Measurements from ENCODE around the gene ARL3. TPM values are rescaled to one million over a fixed set of nuclear protein-coding genes. Genes with fewer than 3 reads are reported as not detected.
A peak's percentile ranks its signal among the peaks of the same experiment; 100 is the strongest.
"Not testable (repeated sequence)": the region's sequence is repeated elsewhere in the genome, so short reads cannot be mapped to it uniquely, and the experiment has no call there.

Gene ARL3
- total RNA-seq, 1 donor from 2014 or later: 18.2 TPM

DNA sequence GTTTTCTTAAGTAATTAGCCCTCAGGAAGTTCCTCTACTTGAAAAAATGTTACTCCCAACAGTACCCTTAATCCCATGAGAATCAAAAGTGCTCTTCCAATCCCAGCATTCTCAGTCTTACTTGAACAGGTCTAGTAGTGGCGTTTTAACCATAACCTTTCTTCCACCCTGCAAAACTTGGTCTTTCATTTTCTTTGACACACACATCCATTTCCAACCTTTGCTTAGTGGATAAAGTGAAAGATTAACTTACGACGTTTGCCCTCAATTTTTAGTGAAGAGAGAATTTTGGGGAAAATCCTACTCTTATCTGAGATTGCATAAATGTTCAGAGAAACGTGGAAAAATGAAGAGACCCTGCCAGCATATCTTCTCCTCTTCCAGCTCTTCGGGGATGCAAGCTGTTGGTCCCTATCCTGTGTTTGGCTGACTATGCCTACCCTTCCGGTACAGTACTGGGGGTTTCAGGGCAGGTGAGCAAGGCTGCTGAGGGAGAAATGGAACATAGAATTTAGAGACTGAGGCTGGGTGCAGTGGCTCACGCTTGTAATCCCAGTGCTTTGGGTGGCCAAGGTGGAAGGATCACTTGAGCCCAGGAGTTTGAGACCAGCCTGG lies 48.3 kb upstream of the ARL3 start:
- H3K4me3 Mint-ChIP-seq (ENCODE audit: unreplicated experiment): no peak overlapping the region
- peaks cover 42% of the 10 kb centered on the region for H4K20me1 ChIP-seq (ENCODE audit: insufficient read depth, low read length)
- no peak overlapping the region for H3K4me3 ChIP-seq (ENCODE audit: insufficient read depth, low read depth, low read length)
- H3K27me3 Mint-ChIP-seq (ENCODE audit: low read depth, unreplicated experiment): no peaks in the 10 kb centered on the region
- H3K27ac ChIP-seq (ENCODE audit: low read depth, low read length): no peak overlapping the region
- FAIRE-seq (no peak), DNase-seq (ENCODE audit: low read depth) (no peak)
- H3K27ac Mint-ChIP-seq (ENCODE audit: unreplicated experiment): peak overlapping the region; percentile 62
- peaks cover 5% of the 10 kb centered on the region for H3K4me1 ChIP-seq (ENCODE audit: insufficient read depth, low read length)
- H3K36me3 Mint-ChIP-seq (ENCODE audit: low read depth, unreplicated experiment): peaks cover 24% of the 10 kb centered on the region
- no peak overlapping the region for H2AFZ ChIP-seq (ENCODE audit: low read depth, low read length)
- H3K9me3 Mint-ChIP-seq (ENCODE audit: unreplicated experiment): no peaks in the 10 kb centered on the region
- H3K36me3 ChIP-seq (ENCODE audit: insufficient read depth, low read length): no peaks in the 10 kb centered on the region
- peaks cover 35% of the 10 kb centered on the region for H3K79me2 ChIP-seq (ENCODE audit: insufficient read depth, low read length)
- H3K4me1 Mint-ChIP-seq (ENCODE audit: low read depth, unreplicated experiment): peaks cover 49% of the 10 kb centered on the region
- TF ChIP-seq, protein P1, sequence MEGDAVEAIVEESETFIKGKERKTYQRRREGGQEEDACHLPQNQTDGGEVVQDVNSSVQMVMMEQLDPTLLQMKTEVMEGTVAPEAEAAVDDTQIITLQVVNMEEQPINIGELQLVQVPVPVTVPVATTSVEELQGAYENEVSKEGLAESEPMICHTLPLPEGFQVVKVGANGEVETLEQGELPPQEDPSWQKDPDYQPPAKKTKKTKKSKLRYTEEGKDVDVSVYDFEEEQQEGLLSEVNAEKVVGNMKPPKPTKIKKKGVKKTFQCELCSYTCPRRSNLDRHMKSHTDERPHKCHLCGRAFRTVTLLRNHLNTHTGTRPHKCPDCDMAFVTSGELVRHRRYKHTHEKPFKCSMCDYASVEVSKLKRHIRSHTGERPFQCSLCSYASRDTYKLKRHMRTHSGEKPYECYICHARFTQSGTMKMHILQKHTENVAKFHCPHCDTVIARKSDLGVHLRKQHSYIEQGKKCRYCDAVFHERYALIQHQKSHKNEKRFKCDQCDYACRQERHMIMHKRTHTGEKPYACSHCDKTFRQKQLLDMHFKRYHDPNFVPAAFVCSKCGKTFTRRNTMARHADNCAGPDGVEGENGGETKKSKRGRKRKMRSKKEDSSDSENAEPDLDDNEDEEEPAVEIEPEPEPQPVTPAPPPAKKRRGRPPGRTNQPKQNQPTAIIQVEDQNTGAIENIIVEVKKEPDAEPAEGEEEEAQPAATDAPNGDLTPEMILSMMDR (IDR thresholded peaks at IDR 0.05; ENCODE audit: insufficient read depth, low read depth, low read length): no peak
- no peak for TF ChIP-seq EZH2 (IDR thresholded peaks at IDR 0.05; ENCODE audit: insufficient read depth, low read length)
- no peaks in the 10 kb centered on the region for H3K9me3 ChIP-seq (ENCODE audit: insufficient read depth, low read depth, low read length)
- no peak overlapping the region for H3K9ac ChIP-seq (ENCODE audit: low read length)
- no peaks in the 10 kb centered on the region for H3K27me3 ChIP-seq (ENCODE audit: insufficient read depth, low read length)
- no peak overlapping the region for H3K4me2 ChIP-seq (ENCODE audit: low read length)

DNA sequence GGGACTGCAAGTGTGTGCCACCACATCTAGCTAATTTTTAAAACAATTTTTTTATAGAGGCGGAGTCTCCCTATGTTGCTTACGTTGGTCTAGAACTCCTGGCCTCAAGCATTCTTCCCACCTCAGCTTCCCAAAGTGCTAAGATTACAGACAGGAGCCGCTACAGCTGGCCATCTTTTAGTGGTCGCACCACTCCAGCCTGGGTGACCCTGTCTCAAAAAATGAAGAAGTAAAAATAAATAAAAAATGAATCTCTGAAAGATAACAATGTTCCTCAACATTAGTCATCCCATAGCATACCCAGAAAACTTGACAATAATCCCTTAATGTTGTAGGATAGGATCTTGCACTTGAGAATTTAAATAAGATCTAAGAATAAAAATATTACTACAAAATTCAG lies 47.8 kb upstream of the ARL3 start:
- no peak overlapping the region for H3K9ac ChIP-seq (ENCODE audit: low read length)
- H3K36me3 Mint-ChIP-seq (ENCODE audit: low read depth, unreplicated experiment): peaks cover 24% of the 10 kb centered on the region
- DNase-seq (ENCODE audit: low read depth) (no peak), FAIRE-seq (no peak)
- H3K9me3 Mint-ChIP-seq (ENCODE audit: unreplicated experiment): no peaks in the 10 kb centered on the region
- H3K27ac Mint-ChIP-seq (ENCODE audit: unreplicated experiment): no peak overlapping the region
- peaks cover 40% of the 10 kb centered on the region for H3K79me2 ChIP-seq (ENCODE audit: insufficient read depth, low read length)
- H3K27ac ChIP-seq (ENCODE audit: low read depth, low read length): no peak overlapping the region
- no peaks in the 10 kb centered on the region for H3K27me3 ChIP-seq (ENCODE audit: insufficient read depth, low read length)
- H3K4me3 ChIP-seq (ENCODE audit: insufficient read depth, low read depth, low read length): no peak overlapping the region
- no peaks in the 10 kb centered on the region for H3K9me3 ChIP-seq (ENCODE audit: insufficient read depth, low read depth, low read length)
- peaks cover 42% of the 10 kb centered on the region for H4K20me1 ChIP-seq (ENCODE audit: insufficient read depth, low read length)
- H2AFZ ChIP-seq (ENCODE audit: low read depth, low read length): no peak overlapping the region
- H3K4me1 Mint-ChIP-seq (ENCODE audit: low read depth, unreplicated experiment): peaks cover 44% of the 10 kb centered on the region
- H3K36me3 ChIP-seq (ENCODE audit: insufficient read depth, low read length): no peaks in the 10 kb centered on the region
- no peak overlapping the region for H3K4me3 Mint-ChIP-seq (ENCODE audit: unreplicated experiment)
- peaks cover 5% of the 10 kb centered on the region for H3K4me1 ChIP-seq (ENCODE audit: insufficient read depth, low read length)
- TF ChIP-seq, protein P1 (IDR thresholded peaks at IDR 0.05; ENCODE audit: insufficient read depth, low read depth, low read length): no peak
- no peak for TF ChIP-seq EZH2 (IDR thresholded peaks at IDR 0.05; ENCODE audit: insufficient read depth, low read length)
- H3K4me2 ChIP-seq (ENCODE audit: low read length): no peak overlapping the region
- H3K27me3 Mint-ChIP-seq (ENCODE audit: low read depth, unreplicated experiment): no peaks in the 10 kb centered on the region

DNA sequence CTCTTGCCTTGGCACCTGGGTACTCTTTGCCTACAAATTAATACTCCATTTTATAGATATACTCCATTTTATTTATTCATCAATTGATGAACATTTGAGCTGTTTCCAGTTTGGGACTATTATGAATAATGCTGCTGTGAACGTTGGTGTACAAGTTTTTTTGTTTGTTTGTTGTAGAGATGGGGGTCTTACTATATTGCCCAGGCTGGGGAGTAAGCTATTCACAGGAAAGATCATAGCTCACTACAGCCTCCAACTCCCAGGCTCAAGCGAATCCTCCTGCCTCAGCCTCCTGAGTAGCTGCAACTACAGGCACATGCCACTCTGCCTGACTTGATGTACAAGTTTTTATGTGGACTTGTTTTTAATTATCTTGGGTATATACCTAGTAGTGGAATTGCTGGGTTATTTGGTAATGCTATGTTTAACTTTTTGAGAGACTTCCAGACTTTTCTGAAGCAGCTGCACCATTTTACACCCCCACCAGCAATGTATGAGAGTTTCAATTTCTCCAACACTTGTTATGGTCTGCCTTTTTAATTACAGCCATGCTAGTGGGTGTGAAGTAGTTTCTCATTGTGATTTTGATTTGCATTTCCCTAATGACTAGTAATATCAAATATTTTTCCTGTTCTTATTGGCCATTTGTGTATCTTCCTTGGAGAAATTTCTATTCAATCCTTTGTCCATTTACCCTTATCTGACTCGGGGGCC lies 45.5 kb upstream of the ARL3 start:
- no peak overlapping the region for H3K27ac ChIP-seq (ENCODE audit: low read depth, low read length)
- no peaks in the 10 kb centered on the region for H3K27me3 Mint-ChIP-seq (ENCODE audit: low read depth, unreplicated experiment)
- no peak for FAIRE-seq
- H3K4me3 ChIP-seq (ENCODE audit: insufficient read depth, low read depth, low read length): no peak overlapping the region
- no peak overlapping the region for H3K9ac ChIP-seq (ENCODE audit: low read length)
- H3K27me3 ChIP-seq (ENCODE audit: insufficient read depth, low read length): no peaks in the 10 kb centered on the region
- TF ChIP-seq, protein P1 (IDR thresholded peaks at IDR 0.05; ENCODE audit: insufficient read depth, low read depth, low read length): no peak
- TF ChIP-seq EZH2 (IDR thresholded peaks at IDR 0.05; ENCODE audit: insufficient read depth, low read length): no peak
- peaks cover 37% of the 10 kb centered on the region for H4K20me1 ChIP-seq (ENCODE audit: insufficient read depth, low read length)
- peak overlapping the region; percentile 26 for H3K27ac Mint-ChIP-seq (ENCODE audit: unreplicated experiment)
- H3K36me3 Mint-ChIP-seq (ENCODE audit: low read depth, unreplicated experiment): peaks cover 18% of the 10 kb centered on the region
- H3K4me1 ChIP-seq (ENCODE audit: insufficient read depth, low read length): no peaks in the 10 kb centered on the region
- H3K36me3 ChIP-seq (ENCODE audit: insufficient read depth, low read length): no peaks in the 10 kb centered on the region
- no peak for DNase-seq (ENCODE audit: low read depth)
- H3K4me3 Mint-ChIP-seq (ENCODE audit: unreplicated experiment): no peak overlapping the region
- peaks cover 28% of the 10 kb centered on the region for H3K4me1 Mint-ChIP-seq (ENCODE audit: low read depth, unreplicated experiment)
- H3K9me3 ChIP-seq (ENCODE audit: insufficient read depth, low read depth, low read length): no peaks in the 10 kb centered on the region
- no peaks in the 10 kb centered on the region for H3K9me3 Mint-ChIP-seq (ENCODE audit: unreplicated experiment)
- no peak overlapping the region for H3K4me2 ChIP-seq (ENCODE audit: low read length)
- no peak overlapping the region for H2AFZ ChIP-seq (ENCODE audit: low read depth, low read length)
- peaks cover 45% of the 10 kb centered on the region for H3K79me2 ChIP-seq (ENCODE audit: insufficient read depth, low read length)

DNA sequence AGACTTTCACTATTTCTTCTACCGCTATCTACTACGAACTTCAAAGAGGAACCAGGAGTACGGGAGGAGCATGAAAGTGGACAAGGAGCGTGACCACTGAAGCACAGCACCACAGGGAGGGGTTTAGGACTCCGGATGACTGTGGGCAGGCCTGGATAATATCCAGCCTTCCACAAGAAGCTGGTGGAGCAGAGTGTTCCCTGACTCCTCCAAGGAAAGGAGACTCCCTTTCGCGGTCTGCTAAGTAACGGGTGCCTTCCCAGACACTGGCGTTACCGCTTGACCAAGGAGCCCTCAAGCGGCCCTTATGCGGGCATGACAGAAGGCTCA lies 44.7 kb upstream of the ARL3 start:
- not testable (repeated sequence) for H3K27me3 ChIP-seq (ENCODE audit: insufficient read depth, low read length); H3K27me3 Mint-ChIP-seq (ENCODE audit: low read depth, unreplicated experiment); H3K4me3 Mint-ChIP-seq (ENCODE audit: unreplicated experiment); H3K9ac ChIP-seq (ENCODE audit: low read length); FAIRE-seq; H3K36me3 ChIP-seq (ENCODE audit: insufficient read depth, low read length); H3K4me1 ChIP-seq (ENCODE audit: insufficient read depth, low read length); H3K9me3 Mint-ChIP-seq (ENCODE audit: unreplicated experiment); H3K4me2 ChIP-seq (ENCODE audit: low read length); H3K27ac Mint-ChIP-seq (ENCODE audit: unreplicated experiment); H2AFZ ChIP-seq (ENCODE audit: low read depth, low read length); DNase-seq (ENCODE audit: low read depth); H3K27ac ChIP-seq (ENCODE audit: low read depth, low read length); H3K4me3 ChIP-seq (ENCODE audit: insufficient read depth, low read depth, low read length); H3K9me3 ChIP-seq (ENCODE audit: insufficient read depth, low read depth, low read length)
- Histone ChIP-seq H4K20me1 (ENCODE audit: insufficient read depth, low read length) (peaks cover 36% of the 10 kb centered on the region), H3K79me2 (ENCODE audit: insufficient read depth, low read length) (peaks cover 50% of the 10 kb centered on the region)
- Mint-ChIP-seq H3K4me1 (ENCODE audit: low read depth, unreplicated experiment) (peaks cover 23% of the 10 kb centered on the region), H3K36me3 (ENCODE audit: low read depth, unreplicated experiment) (peaks cover 15% of the 10 kb centered on the region)

Measured in astrocyte (in vitro differentiated cells and primary cell).